GM12878 (cell line): Measurements from ENCODE around the gene CREG2. TPM values are rescaled to one million over a fixed set of nuclear protein-coding genes. Genes with fewer than 3 reads are reported as not detected.

Source experiments
- ATAC-seq: fragments of 200-7000 bp; cut with Tn5 transposase; 3 replicates; pipeline ENCODE4 v1.9.1; 2020; ENCODE audit warnings: mild to moderate bottlenecking, moderate library complexity
- BruUV-seq: library from RNA; stranded (reverse); fragments of 400-500 nt; replicated peaks from 2 replicates; lab custom pipeline; 2021; lab: Mats Ljungman, UMichigan
- CTCF ChIA-PET: fragments of 300-600 bp; sonication (Branson Sonifier 250); formaldehyde crosslinking; extraction: SDS; loops from one replicate; lab custom pipeline; 2021; ENCODE audit warnings: inconsistent platforms; lab: Yijun Ruan, JAX
- POLR2A ChIA-PET: fragments of 350-600 bp; formaldehyde crosslinking; extraction: SDS; loops from one replicate; lab custom pipeline; 2021; ENCODE audit warnings: inconsistent platforms; lab: Charles Lee
- RAD21 ChIA-PET: fragments of 300-600 bp; sonication (Branson Sonifier 250); formaldehyde crosslinking; loops from one replicate; lab custom pipeline; 2023; ENCODE audit warnings: antibody characterized with exemption; ENCODE audit not compliant: unreplicated experiment; lab: Charles Lee
- SMC1A ChIA-PET: fragments of 300-600 bp; sonication (Branson Sonifier 250); formaldehyde crosslinking; loops from one replicate; lab custom pipeline; 2023; ENCODE audit not compliant: unreplicated experiment, uncharacterized antibody; lab: Charles Lee
- DNase-seq: peaks from one replicate; pipeline ENCODE4 v3.0.0-alpha.2; 2011; ENCODE audit warnings: low read depth, low spot score
- FAIRE-seq: peaks from 3 replicates; lab custom pipeline; 2011; peaks lifted over from hg19 to GRCh38; lab: Jason Lieb, UNC
- H2AFZ ChIP-seq: 2 replicates; pipeline ENCODE4 v1.6.0; 2011; ENCODE audit warnings: low read depth, low read length, control low read depth; ENCODE audit not compliant: control insufficient read depth
- H3K27ac ChIP-seq: 2 replicates; pipeline ENCODE4 v1.5.1; 2011; ENCODE audit warnings: control low read depth; ENCODE audit not compliant: control insufficient read depth, insufficient read depth
- H3K27me3 ChIP-seq, 2 experiments: replicated peaks in 1 of 2; 2 replicates each; pipeline versions ENCODE4 v1.6.0 to v1.6.1; 2011; ENCODE audit warnings: low read length in 1 of 2; ENCODE audit not compliant: control insufficient read depth in 2 of 2, insufficient read depth in 2 of 2
- H3K36me3 ChIP-seq, 2 experiments: 2 replicates each; pipeline ENCODE4 v1.5.1; 2011; ENCODE audit warnings: low read length in 1 of 2; ENCODE audit not compliant: control insufficient read depth in 2 of 2, insufficient read depth in 2 of 2
- H3K4me1 ChIP-seq: 2 replicates; pipeline ENCODE4 v1.6.1; 2011; ENCODE audit warnings: mild to moderate bottlenecking, low read length, moderate library complexity, mixed read lengths; ENCODE audit not compliant: control insufficient read depth, insufficient read depth
- H3K4me2 ChIP-seq: 2 replicates; pipeline ENCODE4 v1.6.0; 2011; ENCODE audit warnings: control low read depth; ENCODE audit not compliant: control insufficient read depth, insufficient read depth
- H3K4me3 ChIP-seq: fragments of 200-600 bp; sonication (generic); 2 replicates; pipeline ENCODE4 v1.5.1; 2016
- H3K79me2 ChIP-seq: 2 replicates; pipeline ENCODE4 v1.6.0; 2011; ENCODE audit warnings: low read length; ENCODE audit not compliant: control insufficient read depth, insufficient read depth
- H3K9ac ChIP-seq: 2 replicates; pipeline ENCODE4 v1.8.0; 2011; ENCODE audit warnings: low read length, control low read depth, mixed read lengths; ENCODE audit not compliant: control insufficient read depth, insufficient read depth
- H3K9me3 ChIP-seq: replicated peaks from 3 replicates; pipeline ENCODE4 v1.5.1; 2011; ENCODE audit warnings: mild to moderate bottlenecking, low read length; ENCODE audit not compliant: control insufficient read depth, insufficient read depth
- H4K20me1 ChIP-seq: 2 replicates; pipeline ENCODE4 v1.6.0; 2011; ENCODE audit not compliant: control insufficient read depth, insufficient read depth
- DPF2 ChIP-seq: fragments of 450-650 bp; IDR thresholded peaks from 2 replicates; pipeline ENCODE4 v1.6.1; 2017; ENCODE audit warnings: mild to moderate bottlenecking
- E4F1 ChIP-seq: fragments of 450-650 bp; IDR thresholded peaks from 2 replicates; pipeline ENCODE4 v1.6.1; 2018; ENCODE audit warnings: borderline replicate concordance, mild to moderate bottlenecking; ENCODE audit not compliant: partially characterized antibody
- HDAC6 ChIP-seq: fragments of 200-600 bp; sonication (generic); IDR thresholded peaks from one replicate; pipeline ENCODE4 v1.8.0; 2017; ENCODE audit warnings: antibody characterized with exemption; ENCODE audit not compliant: unreplicated experiment
- HSF1 ChIP-seq: fragments of 150-350 bp; IDR thresholded peaks from 2 replicates; pipeline ENCODE4 v1.6.1; 2014; ENCODE audit warnings: mild to moderate bottlenecking, low read depth, low read length
- SIX5 ChIP-seq: IDR thresholded peaks from 2 replicates; pipeline ENCODE4 v1.6.1; 2011; ENCODE audit warnings: mild to moderate bottlenecking, low read depth, low read length, moderate library complexity; ENCODE audit not compliant: severe bottlenecking
- SP1 ChIP-seq: IDR thresholded peaks from one replicate; pipeline ENCODE4 v1.6.1; 2011; ENCODE audit warnings: low read depth, low read length
- ZNF274 ChIP-seq: IDR thresholded peaks from one replicate; pipeline ENCODE4 v1.8.0; 2011; ENCODE audit not compliant: insufficient read length, insufficient read depth
- ZZZ3 ChIP-seq: IDR thresholded peaks from 2 replicates; pipeline ENCODE4 v1.6.1; 2011; ENCODE audit warnings: low read depth; ENCODE audit not compliant: control insufficient read depth, insufficient read length
- WGBS: methylation state at CpG from one replicate; pipeline ENCODE4 v1.1.6; 2016; ENCODE audit warnings: low lambda C conversion rate; ENCODE audit not compliant: insufficient replicate concordance, insufficient coverage; ENCODE audit errors: missing lambda C conversion rate; 5-methylcytosine and 5-hydroxymethylcytosine counted together
- in situ Hi-C: fragments of 300-500 bp; cut with MboI; formaldehyde crosslinking; loops from 9 replicates; pipeline ENCODE4 v1.14.3; 2018; ENCODE audit warnings: mixed read lengths
- intact Hi-C: fragments of 100-400 bp; cut with micrococcal nuclease; formaldehyde crosslinking; loops from one replicate; pipeline ENCODE4 v1.14.2; 2022; ENCODE audit not compliant: unreplicated experiment
- polyA plus RNA-seq, 11 experiments: library from polyadenylated mRNA; depleted of rRNA in 4 of 11; unstranded in 6 of 11; stranded (reverse) in 5 of 11; fragments of >200 nt; fragmentation: Nextera tagmentation in 4 of 11; fragmentation: Illumina TruSeq in 1 of 11; extraction: Ambion mirVana in 4 of 11; extraction: Trizol in 1 of 11; gene quantifications; 1 replicate in 1 of 11; 2 replicates in 10 of 11; pipeline versions ENCODE4 v1.2.1 to v1.2.3, GENCODE V29; 2011 to 2016; ENCODE audit warnings: inconsistent platforms in 2 of 11, missing spikeins in 2 of 11, low read depth in 1 of 11
- total RNA-seq, 4 experiments: library from RNA; depleted of rRNA in 3 of 4; stranded (reverse); fragments of >200 nt in 3 of 4; fragmentation: Illumina TruSeq in 1 of 4; extraction: Trizol in 1 of 4; gene quantifications; 2 replicates each; pipeline versions ENCODE4 v1.2.1 to v1.2.3, GENCODE V29; 2013 to 2021

CREG2 gene
- total and polyA plus RNA-seq, 10 of the 15 experiments (the other 5 are each of a cell fraction or from before 2014, with no cell fraction given) = not detected

GRCh38 chr2:101429453-101429852 is 42.1 kb upstream of the CREG2 start:
- no peak for DNase-seq
- no peak for FAIRE-seq
- no TSS peak for BruUV-seq
- Histone ChIP-seq H3K9ac (no peak overlapping the region), H3K27ac (no peak overlapping the region), H3K4me1 (no peaks in the 10 kb centered on the region), H4K20me1 (no peaks in the 10 kb centered on the region), H3K36me3 (no peaks in the 10 kb centered on the region), H3K27me3 (no peaks in the 10 kb centered on the region; a peak in 1 of 4 replicates), H3K4me2 (no peak overlapping the region), H3K9me3 (no peaks in the 10 kb centered on the region), H3K79me2 (no peaks in the 10 kb centered on the region), H2AFZ (no peak overlapping the region), H3K4me3 (no peak overlapping the region)
- ATAC-seq = no peak
- in situ Hi-C loops = no loop called here
- TF ChIP-seq ZNF274 = no peak
- no peak for TF ChIP-seq ZZZ3
- TF ChIP-seq HSF1 = no peak
- no peak for TF ChIP-seq SP1
- no peak for TF ChIP-seq DPF2
- TF ChIP-seq E4F1 = no peak
- no peak for TF ChIP-seq SIX5
- TF ChIP-seq HDAC6 = no peak
- intact Hi-C loops = no loop called here
- WGBS = 16% methylated on average over 6 of the region's 6 CpGs
- RAD21 ChIA-PET = no interaction called here
- SMC1A ChIA-PET = no interaction called here
- POLR2A ChIA-PET = no interaction called here
- CTCF ChIA-PET = no interaction called here
